HT1080 (cell line): ENCODE results near the gene MALAT1. TPM values are rescaled to one million over a fixed set of nuclear protein-coding genes. Genes with fewer than 3 reads are reported as not detected.
A peak's percentile ranks its signal among the peaks of the same experiment; 100 is the strongest.
"Not testable (repeated sequence)": the region's sequence is repeated elsewhere in the genome, so short reads cannot be mapped to it uniquely, and the experiment has no call there.

Source experiments
- DNase-seq: peaks from one replicate; pipeline ENCODE4 v3.0.0-alpha.2; 2015; ENCODE audit warnings: low read depth
- polyA plus RNA-seq, 2 experiments: library from polyadenylated mRNA; depleted of rRNA; stranded (reverse); fragments of >200 nt; gene quantifications; 2 replicates each; pipeline ENCODE4 v1.2.3, GENCODE V29; 2015
- total RNA-seq: library from RNA; depleted of rRNA; stranded (reverse); fragments of >200 nt; shearing (Covaris generic); gene quantifications from 2 replicates; pipeline ENCODE4 v1.2.3, GENCODE V29; 2014; rRNA removed

Gene MALAT1
- 433 and 571 TPM in 2 replicates for total RNA-seq
- polyA plus RNA-seq (2015; cell fraction: cytosol; rRNA removed), result 14.7 and 23.6 TPM in 2 replicates
- 703 and 1,083 TPM in 2 replicates for polyA plus RNA-seq (2015; cell fraction: nucleus; rRNA removed)

DNA sequence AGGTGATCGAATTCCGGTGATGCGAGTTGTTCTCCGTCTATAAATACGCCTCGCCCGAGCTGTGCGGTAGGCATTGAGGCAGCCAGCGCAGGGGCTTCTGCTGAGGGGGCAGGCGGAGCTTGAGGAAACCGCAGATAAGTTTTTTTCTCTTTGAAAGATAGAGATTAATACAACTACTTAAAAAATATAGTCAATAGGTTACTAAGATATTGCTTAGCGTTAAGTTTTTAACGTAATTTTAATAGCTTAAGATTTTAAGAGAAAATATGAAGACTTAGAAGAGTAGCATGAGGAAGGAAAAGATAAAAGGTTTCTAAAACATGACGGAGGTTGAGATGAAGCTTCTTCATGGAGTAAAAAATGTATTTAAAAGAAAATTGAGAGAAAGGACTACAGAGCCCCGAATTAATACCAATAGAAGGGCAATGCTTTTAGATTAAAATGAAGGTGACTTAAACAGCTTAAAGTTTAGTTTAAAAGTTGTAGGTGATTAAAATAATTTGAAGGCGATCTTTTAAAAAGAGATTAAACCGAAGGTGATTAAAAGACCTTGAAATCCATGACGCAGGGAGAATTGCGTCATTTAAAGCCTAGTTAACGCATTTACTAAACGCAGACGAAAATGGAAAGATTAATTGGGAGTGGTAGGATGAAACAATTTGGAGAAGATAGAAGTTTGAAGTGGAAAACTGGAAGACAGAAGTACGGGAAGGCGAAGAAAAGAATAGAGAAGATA, at the start of gene MALAT1:
Gene MALAT1, plus strand, starts transcription at position 69 of the 736 bp plus-strand sequence.
- peak; percentile 84 for DNase-seq

DNA sequence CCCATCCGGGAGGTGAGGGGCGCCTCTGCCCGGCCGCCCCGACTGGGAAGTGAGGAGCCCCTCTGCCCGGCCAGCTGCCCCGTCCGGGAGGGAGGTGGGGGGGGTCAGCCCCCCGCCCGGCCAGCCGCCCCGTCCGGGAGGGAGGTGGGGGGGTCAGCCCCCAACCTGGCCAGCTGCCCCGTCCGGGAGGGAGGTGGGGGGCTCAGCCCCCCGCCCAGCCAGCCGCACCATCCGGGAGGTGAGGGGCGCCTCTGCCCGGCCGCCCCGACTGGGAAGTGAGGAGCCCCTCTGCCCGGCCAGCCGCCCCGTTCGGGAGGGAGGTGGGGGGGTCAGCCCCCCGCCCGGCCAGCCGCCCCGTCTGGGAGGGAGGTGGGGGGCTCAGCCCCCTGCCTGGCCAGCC, 47.5 kb upstream of the MALAT1 start:
- DNase-seq, result not testable (repeated sequence)

GRCh38 chr11:65452259-65452658, 46.6 kb upstream of the MALAT1 start:
- DNase-seq, result not testable (repeated sequence)

- peak; percentile 79 for DNase-seq
Measured at GRCh38 chr11:65452806-65453490, 45.9 kb upstream of the MALAT1 start.

GRCh38 chr11:65454311-65454695, 44.5 kb upstream of the MALAT1 start:
- peak; percentile 49 for DNase-seq

- DNase-seq, result peak; percentile 92
Measured at GRCh38 chr11:65454696-65455456, 44.0 kb upstream of the MALAT1 start.

- DNase-seq, result no peak
Measured at GRCh38 chr11:65456418-65456817, 42.4 kb upstream of the MALAT1 start.

GRCh38 chr11:65459552-65459951, 39.3 kb upstream of the MALAT1 start:
- DNase-seq, result no peak

GRCh38 chr11:65465471-65465870, 33.4 kb upstream of the MALAT1 start:
- not testable (repeated sequence) for DNase-seq

DNA sequence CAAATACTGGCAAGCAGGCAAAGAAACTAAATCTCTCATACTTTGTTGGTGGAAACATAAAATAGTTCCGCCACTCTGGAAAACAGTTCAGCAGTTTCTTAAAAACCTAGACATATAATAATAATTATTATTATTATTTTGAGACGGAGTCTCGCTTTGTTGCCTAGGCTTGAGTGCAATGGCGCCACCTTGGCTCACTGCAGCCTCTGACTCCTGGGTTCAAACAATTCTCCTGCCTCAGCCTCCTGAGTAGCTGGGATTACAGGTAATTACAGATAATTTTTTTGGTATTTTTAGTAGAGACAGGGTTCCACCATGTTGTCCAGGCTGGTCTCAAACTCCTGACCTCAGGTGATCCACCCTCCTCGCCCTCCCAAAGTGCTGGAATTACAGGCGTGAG, 31.5 kb upstream of the MALAT1 start:
- DNase-seq, result not testable (repeated sequence)

- DNase-seq, result peak; percentile 37
Measured at GRCh38 chr11:65468874-65469333, 29.9 kb upstream of the MALAT1 start.

DNA sequence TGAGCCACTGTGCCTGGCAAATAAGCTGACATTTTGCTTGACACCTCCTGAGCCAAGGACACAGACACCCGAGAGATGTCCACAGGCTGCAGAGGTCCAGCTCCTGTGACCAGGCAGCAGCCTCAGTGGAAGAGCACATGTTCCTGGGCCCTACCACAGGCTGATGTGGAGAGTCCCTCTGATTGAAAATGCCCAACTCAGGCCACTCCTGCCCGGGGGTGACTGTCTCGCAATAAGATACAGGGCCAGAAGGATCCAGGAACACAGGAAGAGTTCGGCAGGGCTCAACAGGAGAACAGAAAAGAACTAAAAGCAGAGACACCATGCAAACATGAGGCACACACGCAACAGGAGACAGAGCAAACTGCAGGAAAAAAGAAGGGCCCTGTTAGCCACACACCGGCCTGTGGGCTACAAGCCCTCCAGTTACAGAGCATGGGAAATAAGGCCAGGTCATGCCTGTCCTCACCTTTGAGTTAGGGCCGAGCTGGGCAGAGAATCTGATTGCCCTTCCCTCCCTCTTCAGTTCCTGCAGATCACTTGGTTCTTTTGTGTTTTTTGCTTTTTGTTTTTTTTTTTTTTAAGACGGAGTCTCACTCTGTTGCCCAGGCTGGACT, 28.3 kb upstream of the MALAT1 start:
- DNase-seq, result no peak

DNA sequence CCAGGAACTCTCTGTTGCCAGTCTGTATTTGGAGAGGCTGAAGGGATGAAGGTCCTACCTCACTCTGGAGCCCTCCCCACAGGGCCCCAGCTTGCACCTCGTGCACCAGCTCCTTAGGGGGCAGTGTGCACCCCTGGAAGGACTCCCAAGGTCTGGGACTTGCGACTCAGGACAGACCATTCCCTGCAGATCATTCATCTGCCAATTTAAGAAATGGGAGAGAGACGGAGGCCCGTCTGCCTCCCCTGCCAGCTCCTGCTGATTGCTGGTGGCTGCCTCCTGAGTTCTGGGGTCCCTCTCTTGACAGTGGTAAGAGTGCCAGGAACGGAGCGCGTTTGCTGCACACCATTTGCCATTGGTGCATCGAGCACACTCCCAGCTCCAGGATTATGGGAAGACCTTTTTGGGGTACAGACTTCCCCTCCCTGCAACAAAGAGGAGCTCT, 27.4 kb upstream of the MALAT1 start:
- DNase-seq, result peak; percentile 82

- DNase-seq, result not testable (repeated sequence)
Measured at GRCh38 chr11:65472588-65473277, 26.1 kb upstream of the MALAT1 start.

DNA sequence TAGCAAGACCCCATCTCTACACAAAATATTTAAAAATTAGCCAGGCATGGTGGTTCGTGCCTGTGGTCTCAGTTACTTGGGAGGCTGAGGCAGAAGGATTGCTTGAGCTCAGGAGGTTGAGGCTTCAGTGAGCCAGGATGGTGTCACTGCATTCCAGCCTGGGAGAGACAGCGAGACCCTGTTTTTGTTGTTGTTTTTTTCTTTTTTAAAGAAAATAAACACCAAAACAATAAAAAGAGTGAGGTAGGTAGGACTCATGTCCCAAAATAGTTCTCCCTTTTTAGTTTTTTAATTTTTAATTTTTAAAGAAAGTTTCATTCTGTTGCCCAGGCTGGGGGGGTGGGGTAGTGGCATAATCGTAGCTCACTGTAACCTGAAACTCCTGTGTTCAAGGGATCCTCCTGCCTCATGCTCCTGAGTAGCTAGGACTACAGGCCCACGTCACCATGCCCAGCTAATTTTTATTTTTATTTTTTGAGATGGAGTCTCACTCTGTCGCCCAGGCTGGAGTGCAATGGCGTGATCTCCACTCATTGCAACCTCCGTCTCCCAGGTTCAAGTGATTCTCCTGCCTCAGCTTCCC, 25.5 kb upstream of the MALAT1 start:
- DNase-seq, result peak; percentile 52

DNA sequence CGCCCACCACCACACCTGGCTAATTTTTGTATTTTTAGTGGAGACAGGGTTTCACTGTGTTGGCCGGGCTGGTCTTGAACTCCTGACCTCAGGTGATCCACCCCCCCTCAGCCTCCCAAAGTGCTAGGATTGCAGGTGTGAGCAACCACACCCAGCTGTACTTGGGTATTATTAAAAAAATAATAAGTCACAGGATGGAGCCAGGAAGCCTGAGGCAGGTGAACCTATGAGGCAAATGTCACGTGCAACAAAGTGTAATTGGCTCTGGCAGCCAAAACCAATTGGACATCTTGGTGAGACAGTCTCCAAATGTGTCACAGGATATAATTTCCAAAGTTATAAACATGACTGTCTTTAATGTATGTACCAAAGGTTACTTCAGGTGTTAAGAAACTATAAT, 24.0 kb upstream of the MALAT1 start:
- no peak for DNase-seq

DNA sequence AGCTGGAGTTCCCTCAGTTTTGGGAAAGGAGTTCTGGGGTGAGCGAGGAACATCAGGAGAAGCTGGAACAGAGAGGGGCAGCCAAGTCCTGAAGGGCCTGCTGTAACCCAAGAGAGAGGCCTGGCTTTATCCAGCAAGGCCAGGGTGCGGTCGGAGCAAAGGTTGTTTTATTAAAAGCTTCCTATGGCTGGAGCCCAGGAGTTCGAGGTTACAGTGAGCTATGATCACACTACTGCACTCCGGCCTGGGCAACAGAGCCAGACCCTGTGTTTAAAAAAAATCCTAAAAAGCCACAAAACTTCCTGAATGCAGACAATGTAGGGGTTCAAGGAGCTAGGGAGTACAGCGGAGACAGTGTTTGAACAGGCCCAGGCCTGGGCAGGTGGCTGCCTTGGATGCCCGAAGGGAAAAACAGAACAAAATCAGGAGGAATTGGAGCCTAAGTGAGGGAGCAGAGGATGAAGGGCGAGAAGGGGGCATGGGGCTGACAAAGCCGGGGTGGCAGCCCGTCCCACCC, 22.2 kb upstream of the MALAT1 start:
- no peak for DNase-seq

DNA sequence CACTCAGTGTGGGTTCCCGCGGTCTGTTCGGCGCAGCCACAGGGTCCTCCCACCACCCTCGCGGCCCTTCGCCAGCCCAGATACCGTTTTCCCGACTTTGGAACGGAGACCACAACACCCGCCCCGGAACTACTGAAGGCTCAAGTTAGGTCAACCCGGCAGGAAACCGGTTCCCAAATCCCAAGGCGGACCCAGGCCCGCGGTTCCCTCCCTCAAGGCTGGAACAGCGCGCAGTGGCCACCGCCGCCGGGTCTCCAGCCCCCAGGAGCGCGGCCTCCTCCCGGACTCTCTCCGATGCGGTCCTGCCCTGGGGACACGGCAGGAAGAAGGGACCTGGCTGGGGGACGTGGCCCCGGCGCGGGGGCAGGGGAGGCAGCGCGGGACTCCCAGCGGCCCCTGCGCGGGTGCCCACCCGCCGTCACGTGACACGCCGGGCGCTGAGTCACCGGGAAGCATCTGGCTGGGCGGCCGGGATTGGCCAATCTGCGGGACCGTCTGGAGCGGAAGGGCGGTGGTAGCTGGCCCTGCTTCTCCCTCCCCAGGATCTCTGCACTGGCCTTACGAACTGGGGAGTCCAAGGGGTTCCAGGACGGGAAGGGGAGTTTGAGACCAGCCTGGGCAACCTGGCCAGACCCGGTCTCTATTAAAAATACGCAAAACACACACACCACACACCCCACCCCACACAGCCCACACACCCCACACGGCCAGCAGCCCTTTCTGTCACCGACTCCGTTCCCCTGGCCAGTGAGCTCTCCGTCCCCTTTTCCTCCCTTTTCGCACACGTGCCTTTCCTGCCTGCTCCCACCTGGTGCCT, 21.5 kb upstream of the MALAT1 start:
- peak; percentile 96 for DNase-seq
